OCI-LY3 (cell line): Measurements from ENCODE around the gene DAAM2.

Experiments used
- H2AFZ ChIP-seq: fragments of 200-600, 300-600 bp; shearing (Covaris generic); 2 replicates; pipeline ENCODE4 v1.6.0; 2014; ENCODE audit warnings: antibody characterized with exemption, low read depth, low read length
- H3K27ac ChIP-seq: fragments of 200-600, 300-600 bp; sonication (generic); 2 replicates; pipeline ENCODE4 v1.5.1; 2014; ENCODE audit warnings: mild to moderate bottlenecking, low read length, moderate library complexity, mixed read lengths
- H3K27me3 ChIP-seq: fragments of 200-600, 300-600 bp; sonication (generic); 2 replicates; pipeline ENCODE4 v1.6.1; 2014; ENCODE audit warnings: low read depth, low read length, mixed read lengths
- H3K36me3 ChIP-seq: fragments of 200-600, 300-600 bp; sonication (generic); replicated peaks from 2 replicates; pipeline ENCODE3; 2014; ENCODE audit warnings: low read depth, low read length, mixed read lengths
- H3K4me1 ChIP-seq: fragments of 300-600, 200-600 bp; sonication (generic); 2 replicates; pipeline ENCODE4 v1.6.1; 2014; ENCODE audit warnings: low read length, mixed read lengths
- H3K4me2 ChIP-seq: fragments of 200-600, 300-600 bp; sonication (generic); 2 replicates; pipeline ENCODE4 v1.6.1; 2014; ENCODE audit warnings: low read length, mixed read lengths
- H3K4me3 ChIP-seq: fragments of 300-600, 200-600 bp; sonication (generic); 2 replicates; pipeline ENCODE4 v1.5.1; 2014; ENCODE audit warnings: antibody characterized with exemption, mild to moderate bottlenecking, low read length, moderate library complexity
- H3K79me2 ChIP-seq: fragments of 300-600, 200-600 bp; shearing (Covaris generic); 2 replicates; pipeline ENCODE4 v1.6.1; 2014; ENCODE audit warnings: mild to moderate bottlenecking, low read length, mixed read lengths
- H3K9ac ChIP-seq: fragments of 300-600, 200-600 bp; shearing (Covaris generic); 2 replicates; pipeline ENCODE4 v1.6.0; 2014; ENCODE audit warnings: mild to moderate bottlenecking, low read length, moderate library complexity
- H3K9me3 ChIP-seq: fragments of 200-600, 300-600 bp; shearing (Covaris generic); 2 replicates; pipeline ENCODE4 v1.6.1; 2014; ENCODE audit warnings: low read length, mixed read lengths; ENCODE audit not compliant: insufficient read depth
- H4K20me1 ChIP-seq: fragments of 200-600, 300-600 bp; sonication (generic); 2 replicates; pipeline ENCODE4 v1.6.1; 2016; ENCODE audit warnings: low read length, mixed read lengths; ENCODE audit not compliant: insufficient read depth
- EZH2phosphoT487 ChIP-seq: fragments of 200-600 bp; shearing (Covaris generic); IDR thresholded peaks from 2 replicates; pipeline ENCODE4 v1.6.1; 2018; ENCODE audit warnings: antibody characterized with exemption, mixed run types, low read depth
- TF ChIP-seq, protein P1 (sequence below): fragments of 200-600, 300-600 bp; sonication (generic); IDR thresholded peaks from 2 replicates; pipeline ENCODE4 v1.5.1; 2014; ENCODE audit warnings: antibody characterized with exemption, low read length, low read depth

Gene DAAM2

DNA sequence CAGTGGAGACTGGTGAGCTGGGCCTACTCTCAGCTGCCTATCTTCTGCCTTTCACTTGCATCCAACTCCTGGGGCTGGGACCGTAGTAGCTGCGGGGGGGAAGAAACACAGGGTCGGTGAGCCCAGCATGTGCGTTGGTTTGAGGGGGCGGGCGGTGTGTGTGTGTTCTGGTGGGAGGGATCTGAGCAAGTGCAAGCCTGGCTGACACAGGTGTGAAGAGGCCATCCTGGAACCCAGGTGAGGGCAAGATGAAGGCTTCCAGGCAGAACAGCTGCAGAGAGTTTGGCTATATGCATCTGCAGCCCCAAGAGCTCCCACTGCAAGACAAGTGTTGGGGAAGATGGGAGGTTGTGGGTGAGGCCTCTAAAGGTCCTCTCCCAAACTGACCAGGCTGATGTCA lies 111.5 kb downstream of the DAAM2 start:
- Histone ChIP-seq H3K4me2 (no peak overlapping the region), H3K36me3 (no peaks in the 10 kb centered on the region), H3K4me3 (no peak overlapping the region), H3K9me3 (no peaks in the 10 kb centered on the region), H3K4me1 (no peaks in the 10 kb centered on the region), H2AFZ (no peak overlapping the region), H3K27me3 (peaks cover 14% of the 10 kb centered on the region), H3K27ac (no peak overlapping the region), H3K9ac (no peak overlapping the region), H4K20me1 (no peaks in the 10 kb centered on the region), H3K79me2 (no peaks in the 10 kb centered on the region)
- TF ChIP-seq, protein P1, sequence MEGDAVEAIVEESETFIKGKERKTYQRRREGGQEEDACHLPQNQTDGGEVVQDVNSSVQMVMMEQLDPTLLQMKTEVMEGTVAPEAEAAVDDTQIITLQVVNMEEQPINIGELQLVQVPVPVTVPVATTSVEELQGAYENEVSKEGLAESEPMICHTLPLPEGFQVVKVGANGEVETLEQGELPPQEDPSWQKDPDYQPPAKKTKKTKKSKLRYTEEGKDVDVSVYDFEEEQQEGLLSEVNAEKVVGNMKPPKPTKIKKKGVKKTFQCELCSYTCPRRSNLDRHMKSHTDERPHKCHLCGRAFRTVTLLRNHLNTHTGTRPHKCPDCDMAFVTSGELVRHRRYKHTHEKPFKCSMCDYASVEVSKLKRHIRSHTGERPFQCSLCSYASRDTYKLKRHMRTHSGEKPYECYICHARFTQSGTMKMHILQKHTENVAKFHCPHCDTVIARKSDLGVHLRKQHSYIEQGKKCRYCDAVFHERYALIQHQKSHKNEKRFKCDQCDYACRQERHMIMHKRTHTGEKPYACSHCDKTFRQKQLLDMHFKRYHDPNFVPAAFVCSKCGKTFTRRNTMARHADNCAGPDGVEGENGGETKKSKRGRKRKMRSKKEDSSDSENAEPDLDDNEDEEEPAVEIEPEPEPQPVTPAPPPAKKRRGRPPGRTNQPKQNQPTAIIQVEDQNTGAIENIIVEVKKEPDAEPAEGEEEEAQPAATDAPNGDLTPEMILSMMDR = no peak
- TF ChIP-seq EZH2phosphoT487 = no peak

GRCh38 chr6:39904946-39905639 lies 112.9 kb downstream of the DAAM2 start:
- no peaks in the 10 kb centered on the region for H4K20me1 ChIP-seq
- no peaks in the 10 kb centered on the region for H3K79me2 ChIP-seq

DNA sequence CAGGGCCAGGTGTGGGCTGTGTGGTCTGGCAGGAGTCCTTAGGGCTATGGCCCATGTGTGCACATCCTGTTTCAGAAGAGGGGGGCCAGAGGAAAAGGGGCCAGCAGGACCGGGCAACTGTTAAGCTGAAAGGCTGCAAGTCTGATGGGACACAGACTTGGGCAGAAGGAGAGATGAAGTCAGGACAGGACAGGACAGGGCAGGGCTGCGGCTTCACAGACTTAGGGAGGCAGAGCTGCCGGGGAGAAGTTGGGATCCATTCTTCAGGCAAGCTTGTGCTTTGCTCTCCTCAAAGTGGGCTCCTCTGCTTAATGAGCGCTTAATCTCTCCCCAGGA lies 113.4 kb downstream of the DAAM2 start:
- Histone ChIP-seq H3K79me2 (no peaks in the 10 kb centered on the region), H4K20me1 (no peaks in the 10 kb centered on the region), H3K4me3 (no peak overlapping the region), H3K4me1 (no peaks in the 10 kb centered on the region), H2AFZ (no peak overlapping the region), H3K36me3 (no peaks in the 10 kb centered on the region), H3K9me3 (no peaks in the 10 kb centered on the region), H3K27me3 (no peaks in the 10 kb centered on the region), H3K4me2 (no peak overlapping the region), H3K9ac (no peak overlapping the region), H3K27ac (no peak overlapping the region)
- TF ChIP-seq EZH2phosphoT487 = no peak
- TF ChIP-seq, protein P1 = no peak

More at GRCh38 chr6:39904946-39905639, 112.9 kb downstream of the DAAM2 start:
- H3K27ac ChIP-seq = no peak overlapping the region
- H2AFZ ChIP-seq = no peak overlapping the region
- H3K4me1 ChIP-seq = no peaks in the 10 kb centered on the region
- TF ChIP-seq, protein P1 = no peak
- no peak for TF ChIP-seq EZH2phosphoT487
- H3K4me3 ChIP-seq = no peak overlapping the region
- no peak overlapping the region for H3K4me2 ChIP-seq
- no peaks in the 10 kb centered on the region for H3K9me3 ChIP-seq
- H3K36me3 ChIP-seq = no peaks in the 10 kb centered on the region
- H3K27me3 ChIP-seq = 0 out of 2 replicates have a peak, but pooled peaks cover under 1% of the 10 kb centered on the region
- H3K9ac ChIP-seq = no peak overlapping the region

DNA sequence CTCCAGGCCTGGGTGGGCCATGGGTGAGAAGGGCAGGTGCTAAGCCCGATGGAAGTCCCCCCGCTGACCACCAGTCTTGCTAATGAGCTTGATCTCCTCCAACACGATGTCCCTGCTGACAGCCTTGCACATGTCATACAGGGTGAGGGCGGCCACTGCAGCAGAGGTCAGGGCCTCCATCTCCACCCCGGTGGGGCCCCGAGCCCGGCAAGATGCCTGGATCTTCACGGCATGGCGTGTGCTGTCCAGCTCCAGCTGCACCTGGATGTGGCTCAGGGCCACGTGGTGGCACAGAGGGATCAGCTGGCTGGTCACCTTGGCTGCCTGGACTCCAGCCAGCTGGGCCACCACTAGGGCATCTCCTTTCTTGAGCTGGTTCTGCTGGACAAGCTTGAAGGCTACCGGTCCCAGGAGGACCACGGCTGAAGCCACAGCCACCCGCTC lies 114.2 kb downstream of the DAAM2 start:
- Histone ChIP-seq H3K27me3 (no peaks in the 10 kb centered on the region), H3K4me1 (no peaks in the 10 kb centered on the region), H4K20me1 (no peaks in the 10 kb centered on the region), H3K27ac (no peak overlapping the region), H3K36me3 (no peaks in the 10 kb centered on the region), H3K9ac (no peak overlapping the region), H3K9me3 (no peaks in the 10 kb centered on the region), H3K4me3 (no peak overlapping the region), H3K79me2 (no peaks in the 10 kb centered on the region), H2AFZ (no peak overlapping the region), H3K4me2 (no peak overlapping the region)
- TF ChIP-seq, protein P1 = no peak
- TF ChIP-seq EZH2phosphoT487 = no peak
